Right renal pelvis (tissue), 4 donors: Measurements from ENCODE around the gene LEPROT. TPM values are rescaled to one million over a fixed set of nuclear protein-coding genes. Genes with fewer than 3 reads are reported as not detected.

ENCODE experiments used
- DNase-seq, 4 donors: peaks; one replicate each; pipeline ENCODE4 v3.0.0-alpha.2; 2013; ENCODE audit warnings: low read depth in 4 of 4, low spot score in 3 of 4, missing footprints in 1 of 4
- polyA plus RNA-seq, 4 donors: library from polyadenylated mRNA; unstranded; fragments of 120-200 nt; gene quantifications; one replicate each; pipeline ENCODE4 v1.2.1, GENCODE V29; 2013; ENCODE audit not compliant: insufficient read length in 4 of 4

LEPROT gene
- polyA plus RNA-seq, 4 donors = 149 to 187 (median 179) TPM

- DNase-seq = no peak
Observed at GRCh38 chr1:65470766-65471165, 50.3 kb downstream of the LEPROT start.

- DNase-seq = no peak
Observed at GRCh38 chr1:65471213-65471833, 50.9 kb downstream of the LEPROT start.

DNA sequence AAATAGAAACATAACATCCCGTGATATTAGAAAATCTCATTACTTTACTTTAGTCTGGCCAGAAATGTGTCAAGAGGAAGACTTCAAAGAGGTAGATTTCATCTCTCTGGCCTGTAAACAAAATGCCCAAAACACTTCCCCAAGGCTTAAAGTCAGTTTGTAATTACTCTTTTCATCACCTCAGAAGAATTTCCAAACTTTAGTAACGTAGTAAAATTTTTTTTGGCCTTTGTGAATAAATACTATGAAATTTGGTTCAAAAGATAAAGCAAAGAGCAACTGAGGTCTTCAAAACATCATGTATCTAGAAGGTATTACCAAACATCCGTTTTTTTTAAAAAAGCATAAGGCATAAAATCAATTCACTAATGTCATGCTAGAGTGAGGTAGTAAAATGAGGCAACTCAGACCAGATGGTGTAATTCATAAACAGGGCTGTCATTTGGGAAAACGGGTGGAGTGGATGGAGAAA lies 51.4 kb downstream of the LEPROT start:
- DNase-seq = no peak

DNA sequence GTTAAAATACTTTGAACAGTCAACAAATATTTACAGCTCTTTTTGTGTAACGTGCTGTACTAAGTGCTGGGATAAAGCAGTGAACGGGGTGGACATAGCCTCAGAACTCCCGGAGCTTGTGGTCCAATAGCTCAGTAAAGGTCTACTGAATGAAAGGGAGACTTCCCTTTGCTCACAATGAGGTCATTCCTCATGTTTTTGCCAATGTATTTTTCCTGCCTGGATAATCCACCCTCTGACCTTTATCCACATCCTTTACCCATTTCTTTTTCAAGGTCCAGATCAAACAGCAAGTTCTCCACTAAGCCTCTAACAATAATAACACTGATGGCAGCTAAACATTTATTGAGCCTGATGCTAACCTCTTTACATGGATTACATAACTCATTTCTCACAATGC lies 55.9 kb downstream of the LEPROT start:
- no peak for DNase-seq

DNA sequence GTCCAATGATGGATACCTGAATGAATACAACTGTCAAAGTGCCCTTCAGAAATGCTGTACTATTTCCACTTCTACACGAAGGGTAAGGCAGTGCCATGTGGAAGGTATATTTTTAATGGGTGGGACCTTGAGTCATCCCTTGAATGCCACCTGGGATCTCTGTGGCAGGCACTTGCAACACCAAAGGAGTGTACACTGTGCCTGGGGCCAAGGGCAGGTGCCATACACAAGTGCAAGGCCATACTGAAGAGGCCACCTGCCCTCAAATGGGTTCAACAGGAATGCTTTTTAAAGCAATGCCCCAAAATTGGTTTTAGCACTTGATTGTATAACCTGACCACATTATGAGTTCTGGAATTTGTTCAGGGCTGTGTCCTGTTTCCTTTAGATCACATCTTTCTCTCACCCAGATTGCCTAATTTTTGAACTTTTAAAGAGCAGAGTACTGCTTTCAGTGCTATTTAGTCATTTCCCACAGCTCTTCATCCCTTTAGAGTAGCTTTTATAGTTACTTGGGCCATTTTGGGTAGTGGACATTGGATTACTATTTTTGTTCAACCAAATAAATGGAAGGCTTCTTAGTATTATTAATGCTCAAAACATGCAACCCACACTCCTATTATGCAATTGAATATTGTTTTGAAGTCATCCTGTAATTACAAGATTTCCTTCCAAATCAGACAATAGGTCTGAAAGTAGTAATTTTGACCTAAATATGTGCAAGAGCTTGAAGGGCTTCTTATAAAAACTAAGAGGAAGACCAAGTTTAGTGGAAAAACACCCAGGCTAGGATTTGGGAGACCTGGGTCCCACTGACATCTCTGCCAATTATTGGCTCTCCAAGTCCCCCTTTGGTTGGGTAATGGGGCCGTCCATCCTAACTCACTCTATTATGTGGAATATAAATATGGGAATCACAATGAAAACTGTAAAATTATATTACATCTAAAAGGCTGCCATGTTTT lies 57.2 kb downstream of the LEPROT start:
- no peak for DNase-seq

GRCh38 chr1:65478379-65479026 lies 58.0 kb downstream of the LEPROT start:
- no peak for DNase-seq

- no peak for DNase-seq
Observed at GRCh38 chr1:65479554-65480204, 59.2 kb downstream of the LEPROT start.

DNA sequence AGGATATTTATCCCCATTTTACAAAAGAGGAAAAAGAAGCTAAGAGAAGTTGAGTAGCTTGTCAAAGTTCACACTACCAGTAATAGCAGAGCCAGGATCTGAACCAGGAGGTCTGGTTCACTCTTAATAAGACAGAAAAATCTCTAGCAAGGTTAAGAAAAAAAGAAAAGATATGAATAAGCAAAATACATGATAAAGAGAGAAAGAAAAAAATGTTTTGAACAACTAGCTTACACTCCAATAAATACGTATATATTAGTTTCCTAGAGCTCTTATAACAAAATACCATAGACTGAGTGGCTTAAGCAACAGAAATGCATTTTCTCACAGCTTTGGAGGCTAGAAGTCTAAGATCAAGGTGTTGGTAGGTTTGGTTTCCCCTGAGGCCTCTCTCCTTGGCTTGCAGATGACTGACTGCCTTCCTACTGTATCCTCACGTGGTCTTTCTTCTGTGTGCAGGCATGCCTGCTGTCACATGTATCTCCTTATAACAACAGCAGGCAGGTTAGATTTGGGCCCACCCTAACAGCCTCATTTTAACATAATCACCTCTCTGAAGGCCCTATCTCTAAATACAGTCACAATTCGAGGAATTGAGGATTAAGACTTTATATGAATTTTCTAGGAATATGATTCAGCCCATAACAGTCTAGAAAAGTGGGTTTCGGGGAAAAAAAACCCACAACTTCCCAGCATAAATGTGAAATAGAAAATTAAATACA lies 60.4 kb downstream of the LEPROT start:
- DNase-seq = no peak

GRCh38 chr1:65483993-65484754 lies 63.7 kb downstream of the LEPROT start:
- no peak for DNase-seq

Other genes with a start within 250 kb of the LEPROT start
- 1 to 10 TPM; 5.4 to 7.5 (median 6.5) TPM for gene DNAJC6, start 111.1 kb upstream of the LEPROT start, polyA plus RNA-seq
- 10 to 100 TPM in 3 of 4 donors, 1 to 10 TPM in 1; 9.1 to 13.0 (median 11.9) TPM for gene LEPR, start within 50 bp of the LEPROT start, polyA plus RNA-seq